ENCODE data around the gene MTUS2.

DNA sequence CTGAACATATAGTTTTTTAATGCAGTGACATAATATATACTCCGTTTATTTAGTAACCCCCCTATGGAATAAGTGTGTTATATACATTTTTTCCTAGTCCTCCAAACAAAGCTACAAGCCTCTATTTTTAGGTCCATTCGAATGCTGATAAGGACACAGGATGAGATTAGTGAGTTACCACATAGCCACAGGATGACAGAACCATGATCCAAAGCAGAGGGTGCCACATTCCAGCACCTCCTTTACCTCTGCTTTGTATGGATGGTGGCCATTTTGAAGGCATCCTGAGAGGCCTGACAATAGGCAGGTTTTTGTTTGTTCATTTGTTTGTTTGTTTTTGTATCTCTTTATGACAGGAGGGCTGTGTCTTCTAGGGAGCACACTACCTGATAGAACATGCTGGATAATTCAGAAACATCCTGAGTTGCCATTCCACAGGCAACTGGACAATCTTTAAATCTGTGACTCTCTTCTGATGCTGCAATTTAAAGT, 186.3 kb downstream of the MTUS2 start:
- TF ChIP-seq, protein P1, sequence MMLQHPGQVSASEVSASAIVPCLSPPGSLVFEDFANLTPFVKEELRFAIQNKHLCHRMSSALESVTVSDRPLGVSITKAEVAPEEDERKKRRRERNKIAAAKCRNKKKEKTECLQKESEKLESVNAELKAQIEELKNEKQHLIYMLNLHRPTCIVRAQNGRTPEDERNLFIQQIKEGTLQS (IDR thresholded peaks at IDR 0.05): no peak
- TF ChIP-seq HNF4G (IDR thresholded peaks at IDR 0.05) (no peak), JUND (IDR thresholded peaks at IDR 0.05) (no peak), EGR1 (IDR thresholded peaks at IDR 0.05; ENCODE audit: low read depth in 2 of 2) (no peak), NR2F2 (IDR thresholded peaks at IDR 0.05) (no peak)
- TF ChIP-seq, protein P2, sequence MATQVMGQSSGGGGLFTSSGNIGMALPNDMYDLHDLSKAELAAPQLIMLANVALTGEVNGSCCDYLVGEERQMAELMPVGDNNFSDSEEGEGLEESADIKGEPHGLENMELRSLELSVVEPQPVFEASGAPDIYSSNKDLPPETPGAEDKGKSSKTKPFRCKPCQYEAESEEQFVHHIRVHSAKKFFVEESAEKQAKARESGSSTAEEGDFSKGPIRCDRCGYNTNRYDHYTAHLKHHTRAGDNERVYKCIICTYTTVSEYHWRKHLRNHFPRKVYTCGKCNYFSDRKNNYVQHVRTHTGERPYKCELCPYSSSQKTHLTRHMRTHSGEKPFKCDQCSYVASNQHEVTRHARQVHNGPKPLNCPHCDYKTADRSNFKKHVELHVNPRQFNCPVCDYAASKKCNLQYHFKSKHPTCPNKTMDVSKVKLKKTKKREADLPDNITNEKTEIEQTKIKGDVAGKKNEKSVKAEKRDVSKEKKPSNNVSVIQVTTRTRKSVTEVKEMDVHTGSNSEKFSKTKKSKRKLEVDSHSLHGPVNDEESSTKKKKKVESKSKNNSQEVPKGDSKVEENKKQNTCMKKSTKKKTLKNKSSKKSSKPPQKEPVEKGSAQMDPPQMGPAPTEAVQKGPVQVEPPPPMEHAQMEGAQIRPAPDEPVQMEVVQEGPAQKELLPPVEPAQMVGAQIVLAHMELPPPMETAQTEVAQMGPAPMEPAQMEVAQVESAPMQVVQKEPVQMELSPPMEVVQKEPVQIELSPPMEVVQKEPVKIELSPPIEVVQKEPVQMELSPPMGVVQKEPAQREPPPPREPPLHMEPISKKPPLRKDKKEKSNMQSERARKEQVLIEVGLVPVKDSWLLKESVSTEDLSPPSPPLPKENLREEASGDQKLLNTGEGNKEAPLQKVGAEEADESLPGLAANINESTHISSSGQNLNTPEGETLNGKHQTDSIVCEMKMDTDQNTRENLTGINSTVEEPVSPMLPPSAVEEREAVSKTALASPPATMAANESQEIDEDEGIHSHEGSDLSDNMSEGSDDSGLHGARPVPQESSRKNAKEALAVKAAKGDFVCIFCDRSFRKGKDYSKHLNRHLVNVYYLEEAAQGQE (IDR thresholded peaks at IDR 0.05): no peak
